Measurements from ENCODE around the gene KCNC1.

The KCNC1 gene

DNA sequence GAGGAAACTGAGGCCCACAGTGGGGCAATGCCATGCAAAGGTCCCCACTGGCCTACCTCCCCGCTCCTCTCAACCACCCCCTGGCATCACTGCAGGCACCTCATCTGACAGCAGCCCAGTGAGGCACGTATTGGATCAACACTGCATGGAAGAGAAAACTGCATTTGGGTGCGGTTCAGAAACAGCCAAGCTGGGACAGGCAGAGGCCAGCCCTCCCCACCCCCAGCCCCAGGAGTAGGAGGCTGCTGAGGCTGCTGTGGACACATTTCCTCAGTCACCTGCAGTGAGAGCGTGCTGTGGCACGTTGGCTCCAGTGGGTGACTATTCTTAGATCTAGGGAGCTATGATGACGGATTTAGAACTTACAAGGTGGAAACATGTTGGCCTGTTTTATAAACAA is 63.7 kb downstream of the KCNC1 start:
- no peak for DNase-seq

- DNase-seq: no peak
Measured at GRCh38 chr11:17798716-17799115, 64.1 kb downstream of the KCNC1 start.

DNA sequence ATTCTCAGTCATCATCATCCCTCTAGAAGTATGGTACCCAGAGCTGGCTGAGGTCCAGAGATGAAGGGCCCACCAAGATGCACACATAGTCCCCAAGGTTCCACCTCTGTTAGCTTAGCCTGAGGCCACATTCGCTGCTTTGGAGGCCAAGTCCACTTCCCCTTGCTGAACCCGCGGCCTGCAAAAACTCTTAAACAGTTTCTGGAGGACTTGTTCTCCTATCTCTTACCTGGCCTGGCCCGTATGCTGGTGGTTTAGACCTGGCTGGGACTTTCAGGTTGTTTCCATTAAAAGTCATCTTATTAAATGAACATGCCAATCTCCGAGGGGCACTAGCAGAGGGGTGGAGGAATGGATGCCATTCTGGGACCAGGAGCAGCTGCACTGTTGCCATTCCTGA is 64.6 kb downstream of the KCNC1 start:
- no peak for DNase-seq

- DNase-seq: no peak
Measured at GRCh38 chr11:17801166-17801565, 66.6 kb downstream of the KCNC1 start.

DNA sequence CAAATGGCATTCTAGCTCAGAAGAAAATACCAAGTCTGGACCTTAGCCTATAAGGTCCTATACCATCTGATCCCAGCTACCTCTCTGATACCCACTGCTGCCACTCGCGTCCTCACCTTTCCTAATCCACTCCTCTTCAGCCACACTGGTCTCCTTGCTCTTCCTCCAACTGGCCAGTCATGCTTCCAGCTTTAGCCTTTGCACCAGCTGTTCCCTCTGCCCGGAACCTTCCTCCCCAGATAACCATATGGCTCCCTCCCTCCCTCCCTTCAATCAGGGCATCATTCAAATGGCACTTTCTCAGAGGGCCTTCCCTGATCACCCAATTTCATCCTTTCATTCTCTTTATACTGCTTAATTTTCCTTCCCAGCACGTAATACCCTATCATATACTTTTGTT is 67.9 kb downstream of the KCNC1 start:
- DNase-seq: no peak

DNA sequence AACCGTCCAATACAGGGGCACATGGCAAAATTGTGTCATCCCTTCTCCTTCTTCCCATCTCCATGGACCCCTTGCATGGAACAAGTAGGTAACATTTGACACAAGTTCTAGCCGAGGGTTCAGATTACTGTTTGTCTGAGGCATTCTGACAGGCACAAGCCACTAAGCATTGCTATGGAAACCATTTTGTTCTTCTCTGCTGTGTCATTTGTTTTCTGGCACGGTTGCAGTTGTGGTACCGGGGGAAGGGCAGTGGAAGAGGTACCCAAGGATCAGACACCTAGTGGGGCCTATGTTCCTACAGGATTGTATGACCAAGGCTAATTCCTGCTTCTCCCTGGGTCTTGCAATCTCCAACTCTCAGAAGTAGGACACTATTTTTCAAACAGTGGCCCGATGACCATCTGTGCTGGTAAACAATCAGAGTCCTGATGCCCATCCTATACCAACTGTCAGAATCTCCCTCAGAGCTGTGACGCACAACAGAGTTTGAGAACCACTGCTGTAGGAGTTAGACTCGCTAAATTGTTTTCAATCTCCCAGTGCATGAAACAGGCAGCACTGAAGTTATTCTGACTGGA is 69.3 kb downstream of the KCNC1 start:
- no peak for DNase-seq

GRCh38 chr11:17805043-17805442 is 70.5 kb downstream of the KCNC1 start:
- DNase-seq: no peak

GRCh38 chr11:17805873-17806272 is 71.3 kb downstream of the KCNC1 start:
- DNase-seq: no peak

GRCh38 chr11:17807034-17807433 is 72.5 kb downstream of the KCNC1 start:
- no peak for DNase-seq

GRCh38 chr11:17810041-17810440 is 75.5 kb downstream of the KCNC1 start:
- DNase-seq: no peak

DNA sequence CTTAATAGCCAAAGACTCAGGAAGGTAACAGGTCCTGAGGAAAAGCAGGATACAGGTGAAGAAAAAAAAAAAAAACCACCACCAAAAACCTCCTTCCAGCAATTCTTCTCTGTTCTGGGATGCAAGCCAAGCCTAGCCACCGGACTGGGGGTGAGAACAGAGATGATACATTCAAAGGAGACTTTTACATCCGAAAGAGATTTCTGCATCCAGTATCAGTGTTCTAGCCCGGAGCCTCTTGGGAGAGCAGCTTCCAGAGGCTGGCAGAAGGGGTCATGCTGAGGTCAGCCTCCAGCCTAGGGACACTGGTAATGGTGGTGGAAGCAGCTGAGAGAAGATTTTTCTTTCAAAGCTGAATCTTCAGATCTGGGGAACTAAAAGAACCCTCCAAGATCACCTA is 76.2 kb downstream of the KCNC1 start:
- DNase-seq: no peak

DNA sequence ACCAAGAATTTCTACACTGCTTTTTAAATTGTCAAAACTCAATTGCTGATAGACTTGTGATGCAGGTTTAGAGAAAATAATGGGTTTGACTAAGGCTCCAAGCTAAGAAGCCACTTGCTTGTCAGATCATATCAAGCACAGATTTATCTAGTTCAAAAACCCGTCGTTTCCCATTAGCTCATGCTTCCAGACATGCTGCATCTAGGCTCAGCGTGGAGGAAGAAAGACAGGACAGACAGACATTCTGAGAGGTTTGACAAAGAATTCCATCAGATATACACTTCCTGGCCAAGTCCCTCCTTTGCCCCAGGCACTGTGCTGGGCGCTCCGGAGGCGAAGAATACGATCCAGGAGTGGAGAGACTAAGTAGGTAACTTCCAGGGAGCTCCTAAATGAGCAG is 76.8 kb downstream of the KCNC1 start:
- DNase-seq: no peak

- no peak for DNase-seq
Measured at GRCh38 chr11:17812091-17812864, 77.7 kb downstream of the KCNC1 start.

- no peak for DNase-seq
Measured at GRCh38 chr11:17812865-17813187, 78.2 kb downstream of the KCNC1 start.

GRCh38 chr11:17813391-17814059 is 78.9 kb downstream of the KCNC1 start:
- DNase-seq: no peak

DNA sequence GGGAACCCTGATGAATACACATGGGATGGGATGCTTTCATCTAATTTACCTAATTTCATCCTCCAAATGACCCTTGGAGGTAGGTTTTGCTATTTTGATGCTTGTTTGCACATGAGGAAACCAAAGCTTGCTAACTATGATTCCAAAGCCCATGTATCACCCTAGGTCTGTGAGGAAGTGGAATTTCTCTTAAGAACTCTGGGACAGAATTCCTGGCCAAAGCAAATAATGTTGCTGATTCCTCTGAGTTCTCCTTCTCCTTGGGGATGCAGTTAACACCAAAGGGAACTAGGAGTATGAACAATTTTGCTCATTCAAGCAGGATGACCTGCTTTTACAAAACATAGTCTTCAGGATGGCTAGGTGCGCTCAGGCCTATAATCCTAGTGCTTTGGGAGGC is 80.0 kb downstream of the KCNC1 start:
- no peak for DNase-seq

GRCh38 chr11:17816232-17816931 is 81.8 kb downstream of the KCNC1 start:
- DNase-seq: no peak

GRCh38 chr11:17821648-17822400 is 87.2 kb downstream of the KCNC1 start:
- DNase-seq: no peak

GRCh38 chr11:17822401-17822781 is 87.8 kb downstream of the KCNC1 start:
- no peak for DNase-seq

- no peak for DNase-seq
Measured at GRCh38 chr11:17827006-17827405, 92.4 kb downstream of the KCNC1 start.

DNA sequence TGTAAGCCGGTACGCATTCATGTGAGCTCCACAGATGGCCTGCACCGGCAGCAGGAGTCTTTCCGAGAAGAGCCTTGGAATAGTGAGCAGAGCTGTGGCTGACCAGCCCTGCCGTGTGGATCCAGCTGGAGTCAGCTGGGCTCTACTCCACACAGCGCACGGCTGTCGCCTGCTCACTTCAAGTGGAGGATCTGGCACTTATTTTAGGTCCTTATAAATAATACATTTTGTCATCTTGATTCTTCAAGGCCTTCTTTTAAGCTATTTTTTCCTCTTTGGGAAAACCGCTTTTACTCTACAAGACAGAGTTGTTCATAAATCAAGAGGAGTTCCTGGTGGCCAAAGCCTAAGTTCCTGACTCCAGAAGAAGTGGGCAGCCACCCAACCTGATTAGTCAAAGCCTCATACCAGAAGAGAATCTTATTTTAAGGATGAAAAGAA is 93.8 kb downstream of the KCNC1 start:
- DNase-seq: no peak

DNA sequence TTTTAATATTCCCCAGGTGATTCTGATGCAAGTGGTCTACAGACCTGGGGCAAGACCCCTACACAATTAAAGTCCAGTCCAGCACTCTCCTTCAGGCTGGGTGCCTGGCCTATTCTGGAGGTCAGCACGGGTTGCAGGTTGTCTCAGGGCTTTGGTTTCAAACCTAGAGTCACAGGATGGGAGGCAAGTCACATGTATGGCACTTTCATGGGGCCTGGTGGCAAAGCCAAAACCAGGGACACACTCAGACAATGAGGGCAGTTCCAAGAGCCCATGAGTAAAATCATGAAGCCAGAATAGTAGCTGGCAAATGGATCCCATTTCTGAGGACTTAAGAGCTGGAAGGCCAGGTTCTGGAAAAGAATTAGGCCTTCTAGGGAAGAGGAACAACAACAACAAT is 96.6 kb downstream of the KCNC1 start:
- no peak for DNase-seq

DNA sequence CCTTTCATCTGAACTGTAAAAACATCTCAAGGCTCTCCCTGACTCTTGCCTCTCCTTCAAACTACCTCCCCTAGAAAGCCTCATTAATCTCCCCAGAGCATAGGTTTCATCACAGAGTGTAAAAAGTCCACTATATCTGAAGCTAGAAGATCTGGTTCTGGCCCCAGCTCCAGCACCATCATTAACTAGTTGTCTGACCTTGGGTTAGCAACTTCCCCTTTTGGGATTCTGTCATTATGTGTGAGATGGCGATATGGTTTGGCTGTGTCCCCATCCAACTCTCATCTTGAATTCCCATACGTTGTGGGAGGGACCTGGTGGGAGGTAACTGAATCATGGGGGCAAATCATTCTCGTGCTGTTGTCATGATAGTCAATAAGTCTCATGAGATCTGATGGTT is 97.3 kb downstream of the KCNC1 start:
- no peak for DNase-seq
